Mesodermal cell (in vitro differentiated cells): Measurements from ENCODE around the gene ACAP1.

Experiments
- H3K27ac ChIP-seq: 2 replicates; pipeline ENCODE4 v1.7.0; 2013; ENCODE audit warnings: mild to moderate bottlenecking, low read depth, low read length, moderate library complexity; ENCODE audit not compliant: severe bottlenecking
- H3K36me3 ChIP-seq: 2 replicates; pipeline ENCODE4 v1.7.1; 2013; ENCODE audit warnings: mild to moderate bottlenecking, low read length, moderate library complexity; ENCODE audit not compliant: control insufficient read depth, insufficient read depth
- H3K4me1 ChIP-seq: one replicate; pipeline ENCODE4 v1.7.1; 2013; ENCODE audit warnings: mild to moderate bottlenecking, low read length; ENCODE audit not compliant: insufficient read depth, control insufficient read depth, poor library complexity, severe bottlenecking
- H3K4me3 ChIP-seq: 2 replicates; pipeline ENCODE4 v1.7.0; 2013; ENCODE audit warnings: low read length, control low read depth, mild to moderate bottlenecking; ENCODE audit not compliant: insufficient read depth, poor library complexity, severe bottlenecking; ENCODE audit errors: extremely low read depth
- H3K9me3 ChIP-seq: 2 replicates; pipeline ENCODE4 v1.7.1; 2013; ENCODE audit warnings: mild to moderate bottlenecking, low read length, moderate library complexity; ENCODE audit not compliant: control insufficient read depth
- WGBS, 2 experiments: methylation state at CpG; one replicate each; pipeline ENCODE4 v1.1.5; 2013; ENCODE audit warnings: missing lambda C conversion rate in 2 of 2; ENCODE audit not compliant: insufficient coverage in 2 of 2; 5-methylcytosine and 5-hydroxymethylcytosine counted together

ACAP1 gene

DNA sequence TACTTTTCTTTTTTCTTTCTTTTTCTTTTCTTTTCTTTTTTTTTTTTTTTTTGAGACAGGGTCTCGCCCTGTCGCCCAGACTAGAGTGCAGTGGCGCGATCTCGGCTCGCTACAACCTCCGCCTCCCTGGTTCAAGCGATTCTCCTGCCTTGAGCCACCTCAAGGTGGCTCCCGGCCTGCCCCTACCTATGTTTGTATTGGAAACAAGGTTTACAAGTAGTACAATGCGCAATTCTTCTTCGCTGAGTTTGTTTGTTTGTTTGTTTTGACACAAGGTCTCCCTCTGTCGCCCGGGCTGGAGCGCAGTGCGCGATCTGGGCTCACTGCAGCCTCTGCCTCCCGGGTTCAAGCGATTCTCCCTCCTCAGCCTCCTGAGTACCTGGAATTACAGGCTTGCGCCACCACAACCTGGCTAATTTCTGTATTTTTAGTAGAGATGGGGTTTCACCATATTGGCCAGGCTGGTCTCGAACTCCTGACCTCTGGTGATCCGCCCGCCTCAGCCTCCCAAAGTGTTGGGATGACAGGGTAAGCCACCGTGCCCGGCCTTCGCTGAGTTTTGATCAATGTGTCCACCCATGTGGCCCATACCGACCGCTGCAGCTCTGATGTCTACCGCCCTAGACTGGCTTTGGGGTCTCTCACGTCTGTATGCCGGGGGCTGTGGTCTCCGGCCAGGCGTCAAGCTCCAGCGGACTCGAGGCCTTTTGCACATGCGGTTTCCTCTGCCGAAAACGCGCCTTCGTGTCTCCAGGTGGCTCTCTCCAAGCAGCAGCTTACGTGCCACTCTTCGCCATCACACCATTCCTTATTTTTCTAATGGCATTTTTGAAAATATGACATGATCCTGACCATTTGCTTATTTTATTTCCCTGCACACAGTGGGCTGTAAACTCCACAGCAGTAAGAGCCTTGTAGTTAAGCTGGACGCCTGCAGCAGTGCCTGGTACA, 40.8 kb upstream of the ACAP1 start:
- no peak overlapping the region for H3K4me3 ChIP-seq
- no peaks in the 10 kb centered on the region for H3K9me3 ChIP-seq
- H3K36me3 ChIP-seq, result no peaks in the 10 kb centered on the region
- H3K4me1 ChIP-seq, result no peaks in the 10 kb centered on the region
- WGBS, 2 experiments, result 66 to 84% methylated on average over 36 to 38 of the region's 42 CpGs
- no peak overlapping the region for H3K27ac ChIP-seq

DNA sequence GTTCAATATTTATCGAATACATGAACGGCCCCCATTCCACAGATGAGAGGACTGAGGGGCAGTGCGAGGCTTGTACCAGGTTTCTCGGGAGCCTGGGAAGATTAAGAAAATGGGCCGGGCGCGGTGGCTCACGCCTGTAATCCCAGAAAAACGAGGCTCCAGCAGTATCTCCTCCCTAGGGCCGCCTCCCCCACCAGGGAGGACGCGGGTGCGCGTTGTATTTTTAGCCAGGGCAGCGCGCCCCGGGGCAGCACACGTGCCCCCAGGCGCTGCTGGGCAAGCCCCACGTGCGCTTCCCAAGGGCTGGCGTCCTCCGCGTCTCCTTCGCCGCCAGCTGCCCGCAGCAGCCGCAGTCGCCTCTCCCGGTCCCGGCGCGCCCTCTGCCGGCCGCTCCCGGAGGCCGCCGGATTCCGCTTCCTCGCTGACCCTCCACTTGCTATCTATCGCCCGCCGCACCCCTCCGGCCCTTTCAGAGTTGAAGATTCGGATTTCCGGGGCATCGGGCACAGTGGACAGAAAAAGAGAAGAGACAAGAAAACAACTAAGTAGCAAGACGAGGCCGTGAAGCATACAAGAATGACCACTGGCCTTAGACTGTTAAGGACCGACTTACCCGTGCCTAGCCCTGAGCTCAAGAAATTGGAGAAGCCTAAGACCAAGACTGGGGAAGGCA, 40.0 kb upstream of the ACAP1 start:
- H3K36me3 ChIP-seq, result no peaks in the 10 kb centered on the region
- no peaks in the 10 kb centered on the region for H3K9me3 ChIP-seq
- no peaks in the 10 kb centered on the region for H3K4me1 ChIP-seq
- H3K27ac ChIP-seq, result no peak overlapping the region
- no peak overlapping the region for H3K4me3 ChIP-seq
- 8 to 10% methylated on average over 42 of the region's 51 CpGs for WGBS, 2 experiments

DNA sequence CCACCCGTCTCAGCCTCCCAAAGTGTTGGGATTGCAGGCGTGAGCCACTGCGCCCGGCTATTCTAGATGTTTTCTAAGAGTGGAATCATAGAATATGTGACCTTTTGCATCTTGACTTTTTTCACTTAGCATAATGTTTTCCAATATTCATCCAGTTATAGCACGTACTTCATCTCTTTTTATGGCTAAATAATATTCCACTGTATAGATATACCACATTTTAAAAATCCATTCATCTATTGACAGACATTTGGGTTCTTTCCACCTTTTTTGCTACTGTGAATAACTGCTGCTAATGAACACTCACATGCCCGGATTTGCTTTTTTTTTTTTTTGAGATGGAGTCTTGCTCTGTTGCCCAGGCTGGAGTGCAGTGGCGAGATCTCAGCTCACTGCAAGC, 32.1 kb upstream of the ACAP1 start:
- WGBS, 2 experiments, result 89 to 92% methylated on average over 1 to 2 of the region's 7 CpGs
- Histone ChIP-seq H3K27ac (no peak overlapping the region), H3K4me3 (no peak overlapping the region), H3K9me3 (no peaks in the 10 kb centered on the region), H3K4me1 (peaks cover under 1% of the 10 kb centered on the region), H3K36me3 (peaks cover 4% of the 10 kb centered on the region)

DNA sequence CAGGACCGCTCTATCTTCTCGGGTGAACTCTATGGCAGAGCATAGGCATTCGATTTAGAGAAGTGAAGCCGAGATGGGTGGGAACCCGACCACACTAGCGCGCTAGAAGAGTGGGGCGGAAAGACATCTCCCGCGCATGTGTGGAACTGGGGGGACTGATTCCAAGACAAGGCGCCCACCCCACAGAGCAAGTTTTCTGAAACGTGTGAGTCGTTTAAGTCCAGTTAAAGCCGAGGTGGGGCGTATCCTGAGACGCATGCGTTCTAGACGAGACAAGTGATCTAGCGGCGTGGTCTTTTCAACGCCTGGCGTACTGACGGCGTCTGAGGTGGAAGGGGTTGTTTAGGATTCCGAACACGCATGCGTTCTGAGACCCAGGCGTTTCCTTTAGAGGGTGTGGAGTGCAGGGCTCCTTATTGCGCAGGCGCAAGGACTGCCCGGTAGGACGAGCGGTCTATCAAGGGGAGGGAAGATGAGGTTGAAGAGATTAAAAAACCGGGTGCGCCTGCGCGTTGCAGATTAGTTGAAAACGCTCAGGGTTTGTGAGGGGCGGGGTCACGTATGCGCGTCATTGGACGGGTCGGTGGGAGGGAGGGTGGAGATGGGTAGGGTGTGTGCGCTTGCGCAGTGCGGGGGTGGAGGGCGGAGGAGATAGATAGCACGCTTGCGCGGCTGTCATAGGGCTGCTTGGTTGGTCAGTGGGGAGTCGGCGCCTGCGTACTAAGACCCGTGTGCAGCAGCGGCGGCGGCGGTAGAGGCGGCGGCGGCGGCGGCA, 29.2 kb upstream of the ACAP1 start, which contains the start of gene EIF5A:
TSS of gene EIF5A (plus strand) at position 718 of the 775 bp plus-strand sequence. CDS start 2,008 bp downstream, outside the sequence.
- WGBS, 2 experiments, result 1% methylated on average over 52 to 62 of the region's 64 CpGs
- Histone ChIP-seq H3K36me3 (peaks cover 32% of the 10 kb centered on the region), H3K4me1 (peaks cover 10% of the 10 kb centered on the region), H3K27ac (peak within 1 kb of the TSS; percentile 95), H3K4me3 (peak within 1 kb of the TSS; percentile 90), H3K9me3 (no peaks in the 10 kb centered on the region)

DNA sequence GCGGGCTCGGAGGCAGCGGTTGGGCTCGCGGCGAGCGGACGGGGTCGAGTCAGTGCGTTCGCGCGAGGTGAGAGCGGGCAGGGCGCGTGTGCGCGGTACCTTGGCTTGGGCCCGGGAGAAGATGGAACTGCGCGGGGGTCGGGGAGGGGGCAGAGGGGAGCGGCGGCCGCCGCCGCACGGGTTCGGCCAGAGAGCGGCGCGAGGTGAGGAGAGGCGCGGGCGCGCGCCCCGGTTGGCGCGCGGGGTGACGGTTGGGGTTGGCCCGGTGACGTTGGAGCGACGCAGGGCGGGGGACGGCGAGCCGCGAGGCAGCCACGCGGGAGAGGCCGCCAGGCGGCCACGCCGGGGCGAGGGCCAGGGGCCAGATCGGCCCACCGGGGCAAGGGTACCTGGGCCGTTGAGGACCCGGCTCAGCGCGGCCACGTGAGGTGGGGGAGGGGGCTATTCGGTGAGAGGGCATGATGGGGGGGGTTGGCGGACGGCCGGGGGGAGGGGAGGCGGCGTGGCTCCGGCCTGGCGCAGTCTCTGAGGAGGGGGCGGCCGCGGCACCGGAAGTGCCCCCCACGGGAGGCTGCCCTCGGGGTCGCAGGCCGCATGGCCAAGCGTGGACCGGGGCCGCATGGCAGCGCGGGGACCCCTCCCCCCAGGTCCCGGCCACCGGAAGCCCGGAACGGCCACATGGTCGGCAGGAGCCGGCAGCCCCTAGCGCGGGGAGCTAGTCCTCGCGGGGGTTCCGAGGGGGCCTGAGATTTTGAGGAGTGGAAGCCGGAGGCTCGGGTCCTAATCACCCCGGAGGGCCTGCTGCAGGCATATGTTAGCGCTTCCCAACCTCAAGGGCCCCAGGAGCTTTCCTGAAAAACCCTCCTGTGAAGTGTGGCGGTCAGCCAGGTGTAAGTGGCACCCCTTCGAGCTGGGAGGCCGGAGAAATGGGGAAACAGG, 28.4 kb upstream of the ACAP1 start:
- Histone ChIP-seq H3K9me3 (no peaks in the 10 kb centered on the region), H3K36me3 (peaks cover 40% of the 10 kb centered on the region), H3K4me3 (peak overlapping the region; percentile 90), H3K27ac (peak overlapping the region; percentile 95), H3K4me1 (peaks cover 12% of the 10 kb centered on the region)
- WGBS, 2 experiments, result 1% methylated on average over 36 to 65 of the region's 104 CpGs

DNA sequence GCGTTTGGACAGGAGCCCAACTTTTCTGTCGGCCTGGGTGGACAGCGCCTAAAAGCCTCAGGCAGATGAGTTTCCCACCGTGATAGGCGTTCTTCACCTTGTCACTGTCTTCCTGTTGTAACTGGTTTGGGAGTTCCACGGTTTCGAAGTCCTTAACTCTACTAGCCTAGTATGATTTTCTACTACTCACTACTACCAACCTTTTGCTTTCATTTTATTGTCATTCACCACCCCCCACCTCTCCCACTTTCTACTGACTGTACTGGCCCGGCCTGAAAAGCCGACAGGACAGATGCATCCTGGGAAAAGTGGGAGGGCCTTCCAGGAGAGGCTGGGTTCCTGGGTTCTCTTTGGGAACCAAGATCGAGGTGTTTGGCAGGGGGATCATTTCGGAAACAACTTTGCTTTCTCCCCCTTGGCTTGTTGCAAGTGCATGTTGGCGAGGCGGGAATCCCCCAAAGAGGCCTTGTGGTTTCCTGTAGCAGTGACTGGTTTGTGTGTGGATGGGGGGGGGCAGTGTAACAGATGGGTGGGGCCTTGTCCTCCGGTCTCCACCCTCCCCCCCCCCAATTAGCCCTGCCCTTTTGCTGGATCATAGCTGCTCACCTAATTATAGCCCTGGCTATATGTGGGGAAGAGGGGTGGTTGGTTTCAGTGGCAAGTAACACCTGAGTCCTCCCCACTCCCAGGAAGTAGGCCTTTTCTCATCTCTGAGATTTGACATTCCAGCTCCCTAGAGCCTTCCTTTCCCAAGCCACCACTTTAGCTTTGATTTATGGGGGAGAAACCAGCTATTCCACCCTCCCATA, 27.5 kb upstream of the ACAP1 start:
- Histone ChIP-seq H3K27ac (peak overlapping the region; percentile 95), H3K4me1 (peaks cover 19% of the 10 kb centered on the region), H3K4me3 (peak overlapping the region; percentile 90), H3K36me3 (peaks cover 49% of the 10 kb centered on the region), H3K9me3 (no peaks in the 10 kb centered on the region)
- WGBS, 2 experiments, result 0 to 2% methylated on average over 10 to 11 of the region's 14 CpGs

DNA sequence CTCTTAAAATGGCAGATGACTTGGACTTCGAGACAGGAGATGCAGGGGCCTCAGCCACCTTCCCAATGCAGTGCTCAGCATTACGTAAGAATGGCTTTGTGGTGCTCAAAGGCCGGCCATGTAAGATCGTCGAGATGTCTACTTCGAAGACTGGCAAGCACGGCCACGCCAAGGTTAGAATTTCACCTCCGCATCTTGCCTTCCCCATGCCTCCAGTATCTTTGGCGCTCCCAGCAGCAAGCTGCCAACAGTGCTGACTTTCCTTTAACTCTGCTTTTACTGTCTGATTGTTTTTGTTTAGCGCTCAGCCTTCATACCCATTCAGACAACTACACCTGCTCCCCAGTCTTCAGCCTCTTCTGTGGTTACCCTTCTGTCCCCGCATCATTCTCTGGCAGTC, 26.7 kb upstream of the ACAP1 start:
- H3K27ac ChIP-seq, result no peak overlapping the region
- H3K4me1 ChIP-seq, result peaks cover 26% of the 10 kb centered on the region
- peak overlapping the region; percentile 90 for H3K4me3 ChIP-seq
- 95 to 97% methylated on average over 10 to 12 of the region's 12 CpGs for WGBS, 2 experiments
- H3K36me3 ChIP-seq, result peaks cover 52% of the 10 kb centered on the region
- H3K9me3 ChIP-seq, result no peaks in the 10 kb centered on the region

DNA sequence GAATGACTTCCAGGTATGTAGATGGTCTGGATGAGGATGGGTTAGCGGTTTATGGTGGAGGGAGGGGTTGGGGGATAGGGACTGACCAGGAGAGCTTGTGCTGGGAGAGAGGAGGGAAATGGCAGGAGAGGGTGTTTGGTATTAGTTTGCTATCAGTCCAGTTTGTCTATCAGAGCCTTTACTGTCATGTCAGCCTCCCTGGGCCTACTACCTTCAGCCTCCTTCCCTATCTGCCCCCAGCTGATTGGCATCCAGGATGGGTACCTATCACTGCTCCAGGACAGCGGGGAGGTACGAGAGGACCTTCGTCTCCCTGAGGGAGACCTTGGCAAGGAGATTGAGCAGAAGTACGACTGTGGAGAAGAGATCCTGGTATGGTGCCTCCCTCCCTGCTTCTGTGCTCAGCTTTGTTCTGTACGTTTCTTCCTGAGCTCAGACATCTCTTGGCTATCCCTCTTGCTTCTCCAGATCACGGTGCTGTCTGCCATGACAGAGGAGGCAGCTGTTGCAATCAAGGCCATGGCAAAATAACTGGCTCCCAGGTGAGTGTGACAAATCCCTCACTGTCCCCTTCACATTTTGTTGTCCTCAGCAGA, 25.1 kb upstream of the ACAP1 start:
- H3K36me3 ChIP-seq, result peaks cover 60% of the 10 kb centered on the region
- no peak overlapping the region for H3K27ac ChIP-seq
- 91 to 97% methylated on average over 5 to 7 of the region's 7 CpGs for WGBS, 2 experiments
- H3K4me3 ChIP-seq, result no peak overlapping the region
- no peaks in the 10 kb centered on the region for H3K9me3 ChIP-seq
- peaks cover 34% of the 10 kb centered on the region for H3K4me1 ChIP-seq

DNA sequence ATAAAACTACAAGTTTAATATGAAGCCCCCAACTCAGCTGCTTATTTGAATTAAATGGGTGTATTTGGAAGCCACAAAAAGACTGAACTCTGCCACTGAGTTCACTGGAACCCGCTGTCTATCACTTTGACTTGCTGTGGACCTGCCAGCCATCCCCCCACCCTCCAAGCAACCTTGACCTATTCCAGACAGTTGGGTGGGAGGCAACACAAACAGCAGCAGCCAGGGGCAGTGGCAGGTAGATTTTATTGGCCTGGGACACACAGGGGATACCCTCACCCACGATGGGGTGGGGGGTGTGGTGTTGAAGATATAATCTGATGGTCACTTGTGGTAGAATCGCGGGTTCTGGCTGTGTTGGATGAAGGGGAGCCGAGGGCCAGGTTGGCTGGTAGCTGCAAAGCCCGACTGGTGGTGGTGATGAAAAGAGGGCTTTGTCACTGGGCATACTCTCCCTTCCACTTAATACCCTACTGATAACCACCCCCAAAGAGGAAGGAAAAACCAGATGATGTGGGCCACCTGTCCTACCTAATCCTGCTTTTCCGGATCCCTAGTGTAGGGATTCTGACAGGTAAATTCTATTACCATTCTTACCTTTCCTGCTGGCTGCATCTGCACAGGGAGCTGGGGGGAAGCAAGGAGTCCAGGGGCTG, 23.8 kb upstream of the ACAP1 start:
- 88% methylated on average over 1 to 2 of the region's 7 CpGs for WGBS, 2 experiments
- no peaks in the 10 kb centered on the region for H3K9me3 ChIP-seq
- H3K4me3 ChIP-seq, result no peak overlapping the region
- H3K4me1 ChIP-seq, result peaks cover 34% of the 10 kb centered on the region
- peaks cover 67% of the 10 kb centered on the region for H3K36me3 ChIP-seq
- no peak overlapping the region for H3K27ac ChIP-seq
